Stimulated activated CD4-positive, alpha-beta T cell treated with anti-CD3 and anti-CD28 coated beads, Interleukin-15, amount 100 ng/mL, for 48 hours (primary cell): ENCODE data around the gene ZNF764.

ENCODE experiments used
- DNase-seq, 2 donors: peaks; one replicate each; pipeline ENCODE4 v3.0.0-alpha.2; 2020; ENCODE audit warnings: low read depth in 2 of 2

The ZNF764 gene

DNA sequence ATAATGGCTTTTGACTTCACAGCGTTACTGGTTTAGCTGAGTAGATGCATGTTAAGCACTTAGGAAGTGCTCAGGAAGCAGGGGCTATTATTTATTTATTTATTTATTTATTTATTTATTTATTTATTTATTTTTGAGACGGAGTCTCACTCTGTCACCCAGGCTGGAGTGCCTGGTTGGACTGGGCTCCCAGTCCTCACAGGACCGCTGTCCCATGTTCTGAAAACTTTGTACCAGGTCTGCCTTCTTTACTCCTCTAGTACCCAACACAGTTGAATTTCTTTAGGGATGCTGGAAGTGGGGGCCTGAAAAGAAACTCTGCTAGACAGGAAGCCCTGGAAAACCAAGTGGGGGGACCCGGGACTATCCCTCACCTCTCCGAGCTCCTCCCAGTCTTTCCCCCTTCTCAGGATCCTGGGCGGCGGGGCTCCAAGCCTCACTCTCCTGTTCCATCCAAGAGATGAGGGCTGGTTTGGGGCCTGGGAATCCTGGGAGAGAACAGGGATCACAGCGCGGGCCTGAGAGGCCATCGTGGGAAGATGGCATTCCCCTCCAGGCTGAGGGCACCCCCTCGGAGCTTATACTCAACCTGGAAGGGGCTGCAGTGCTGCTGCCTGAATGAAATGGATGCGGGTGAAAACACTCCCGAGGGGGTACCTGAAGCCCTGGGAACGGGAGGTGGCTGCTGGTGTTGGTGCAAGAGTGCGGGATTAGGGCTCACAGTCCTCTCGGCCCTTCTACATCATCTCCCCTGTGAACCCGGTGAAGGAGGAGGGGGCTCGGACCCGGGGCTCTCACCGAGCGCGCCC is 12.7 kb upstream of the ZNF764 start:
- no peak for DNase-seq

DNA sequence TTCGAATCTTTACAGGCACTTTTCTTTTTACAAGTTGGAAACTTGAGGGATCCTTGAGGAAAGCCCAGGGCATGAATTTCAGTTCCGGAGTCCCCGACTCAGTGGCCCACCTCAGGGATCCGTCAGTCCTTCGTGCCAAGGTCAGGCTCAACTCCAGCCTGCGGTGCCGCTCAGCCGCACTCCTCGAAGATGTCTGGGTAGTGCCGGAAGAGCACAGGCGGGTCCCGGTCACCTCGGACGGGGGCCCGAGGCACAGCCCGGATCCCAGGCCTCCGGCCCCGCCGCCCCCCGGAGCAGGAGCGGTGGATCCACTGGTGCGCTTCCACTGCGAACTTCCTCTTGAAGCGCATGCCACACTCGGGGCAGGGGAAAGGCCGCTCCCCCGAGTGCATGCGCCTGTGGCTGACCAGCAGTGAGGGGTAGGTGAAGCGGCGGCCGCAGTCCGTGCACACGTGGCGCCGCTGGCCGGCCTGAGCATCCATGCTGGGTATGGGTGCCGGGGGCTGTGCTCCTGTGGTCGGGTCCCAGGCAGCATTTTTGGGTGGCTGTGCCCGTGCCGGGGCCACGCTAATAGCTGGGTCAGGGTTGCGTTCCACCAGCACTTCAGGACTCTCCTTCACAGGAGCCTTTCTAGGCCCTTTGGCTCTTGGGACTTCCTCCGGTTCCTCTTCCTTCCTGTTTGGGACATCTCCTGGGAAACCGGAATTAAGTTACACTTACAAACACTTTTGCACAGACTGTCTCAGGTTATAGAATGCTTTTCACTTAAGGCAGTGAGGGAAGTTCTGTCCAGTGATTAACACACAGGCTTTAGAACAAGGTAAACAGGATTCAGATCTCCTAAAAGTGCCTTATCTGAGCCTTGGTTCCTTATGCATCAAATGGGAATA is 11.8 kb upstream of the ZNF764 start:
- no peak for DNase-seq

DNA sequence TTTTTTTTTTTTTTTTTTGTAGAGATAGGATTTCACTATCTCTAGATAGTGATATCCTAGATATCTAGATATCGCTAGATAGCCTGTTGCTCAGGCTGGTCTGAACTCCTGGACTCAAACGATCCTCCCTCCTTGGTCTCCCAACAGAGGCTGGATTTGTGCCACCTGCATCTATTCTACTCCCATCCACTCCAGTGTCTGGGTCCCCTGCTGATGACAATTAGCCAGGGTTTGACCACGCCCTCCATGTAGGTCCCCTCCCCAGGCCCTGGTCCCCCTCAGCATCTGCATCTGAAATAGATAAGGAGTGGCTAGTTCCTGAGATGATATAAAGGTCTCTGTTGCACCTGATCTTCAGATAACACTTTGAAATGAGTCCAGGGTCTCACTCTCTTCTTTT is 11.1 kb upstream of the ZNF764 start:
- no peak for DNase-seq

- no peak for DNase-seq
Measured at GRCh38 chr16:30567991-30568638, 9.9 kb upstream of the ZNF764 start.

- DNase-seq: peak; percentile 66 to 69
Measured at GRCh38 chr16:30567160-30567990, 9.2 kb upstream of the ZNF764 start.

DNA sequence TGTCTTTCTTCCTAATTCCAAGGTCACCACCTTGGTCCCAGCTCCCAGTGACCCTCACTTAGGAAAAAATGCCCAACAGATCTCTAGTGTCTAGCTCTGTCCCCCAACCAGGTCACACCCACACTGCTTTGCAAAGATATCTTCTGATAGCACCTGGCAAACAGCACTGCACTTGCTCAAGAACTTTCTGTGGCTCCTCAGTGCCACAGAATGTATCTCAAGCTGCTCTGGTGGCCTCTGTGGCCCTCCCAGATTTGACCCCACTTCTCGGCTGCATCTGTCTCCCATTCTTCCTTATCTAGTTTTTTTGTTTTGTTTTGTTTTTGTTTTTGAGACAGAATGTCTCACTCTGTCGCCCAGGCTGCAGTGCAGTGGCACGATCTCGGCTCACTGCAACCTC is 8.4 kb upstream of the ZNF764 start:
- no peak for DNase-seq

GRCh38 chr16:30565984-30566383 is 7.8 kb upstream of the ZNF764 start:
- DNase-seq: no peak

DNA sequence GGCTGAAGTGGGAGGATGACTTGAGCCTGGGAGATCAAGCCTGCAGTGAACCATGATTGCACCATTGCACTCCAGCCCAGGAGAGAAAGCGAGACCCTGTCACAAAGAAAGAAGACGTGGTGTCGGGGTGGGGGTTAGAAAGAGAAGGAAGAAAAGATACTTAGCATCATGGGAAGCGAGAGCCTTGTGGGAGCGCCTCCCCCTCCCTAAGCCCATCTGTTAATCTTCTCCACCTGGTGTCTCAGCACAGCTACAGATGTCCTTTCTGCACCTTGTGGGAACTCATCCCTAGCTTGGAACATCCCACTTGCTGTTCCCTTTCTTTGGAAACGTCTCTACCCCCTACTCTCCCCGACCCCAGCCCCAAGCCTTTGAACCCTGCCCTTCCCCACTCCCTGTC is 7.4 kb upstream of the ZNF764 start:
- no peak for DNase-seq

DNA sequence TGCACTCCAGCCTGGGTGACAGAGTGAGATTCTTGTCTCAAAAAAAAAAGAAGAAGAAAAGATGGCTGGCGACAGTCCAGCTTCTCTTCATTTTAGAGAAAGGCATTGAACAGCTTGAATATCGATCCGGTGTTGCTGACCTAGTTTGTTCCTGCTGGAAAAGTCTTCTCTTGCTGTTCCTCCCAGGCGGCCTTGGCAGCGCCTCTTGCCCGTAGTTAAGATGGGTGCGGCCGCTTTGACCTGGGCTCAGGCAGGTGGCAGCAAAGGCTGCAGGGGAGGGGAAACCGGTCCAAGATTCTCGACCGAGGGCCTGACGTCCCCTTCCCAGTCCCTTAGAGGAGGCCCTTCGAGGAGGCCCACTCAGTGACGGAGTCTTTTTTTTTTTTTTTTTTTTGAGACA is 3.8 kb upstream of the ZNF764 start:
- DNase-seq: no peak

DNA sequence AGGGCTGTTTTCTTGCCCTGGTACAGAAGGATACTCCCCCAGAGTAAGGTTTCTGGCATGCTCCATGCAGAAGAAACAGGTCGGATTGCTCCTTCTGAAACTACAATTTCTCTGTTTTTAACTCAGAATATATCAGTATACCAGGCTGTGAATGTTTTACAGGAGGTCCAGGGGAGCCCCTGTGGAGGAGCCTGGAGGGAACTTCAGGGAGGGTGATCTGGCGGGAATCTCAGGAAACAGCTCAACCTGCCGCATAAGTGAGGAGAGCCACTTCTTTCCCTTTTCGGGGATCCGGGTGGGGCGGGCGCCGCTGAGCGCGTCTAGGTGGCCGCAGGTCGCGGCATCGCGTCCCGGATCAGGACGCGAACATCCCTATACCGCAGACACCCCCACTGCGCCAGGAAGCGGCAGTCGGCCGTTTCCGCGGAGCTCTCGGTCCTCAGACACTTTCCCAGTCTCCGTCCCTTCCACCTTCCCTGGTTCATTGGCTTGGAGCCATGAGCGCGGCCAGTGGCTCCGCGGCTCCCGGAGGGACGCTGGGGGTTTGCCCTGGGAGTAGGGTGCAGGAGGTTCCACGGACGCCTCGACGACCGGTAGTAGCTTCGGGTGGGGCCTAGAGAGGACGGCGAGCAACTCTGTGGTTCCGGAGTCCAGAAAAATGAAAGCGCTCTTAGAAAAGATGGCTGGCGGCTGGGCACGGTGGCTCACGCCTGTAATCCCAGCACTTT is 3.1 kb upstream of the ZNF764 start:
- DNase-seq: no peak

- no peak for DNase-seq
Measured at GRCh38 chr16:30559690-30560089, 1.5 kb upstream of the ZNF764 start.

DNA sequence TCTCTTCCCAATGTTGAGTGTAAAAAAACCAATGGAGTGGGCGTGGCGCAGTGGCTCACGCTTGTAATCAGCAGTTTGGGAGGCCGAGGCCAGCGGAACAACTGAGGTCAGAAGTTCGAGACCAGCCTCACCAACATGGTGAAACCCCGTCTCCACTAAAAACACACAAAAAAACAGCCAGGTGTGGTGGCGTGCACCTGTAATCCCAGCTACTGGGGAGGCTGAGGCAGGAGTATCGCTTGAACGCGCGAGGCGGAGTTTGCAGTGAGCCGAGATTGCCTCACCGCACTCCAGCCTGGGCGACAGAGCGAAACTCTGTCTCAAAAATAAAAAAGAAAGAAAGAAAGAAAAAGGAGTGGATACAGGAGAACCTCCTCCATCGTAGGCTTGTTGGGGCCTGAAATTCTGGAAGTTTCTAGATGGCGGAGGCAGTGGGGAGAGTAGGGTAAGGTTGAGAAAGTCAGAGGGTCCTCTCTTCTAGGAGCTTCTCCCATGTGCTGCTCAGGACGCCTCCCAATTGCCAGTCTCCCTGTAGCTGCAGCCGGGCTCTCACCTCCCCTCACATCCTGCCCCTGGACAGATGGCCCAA is 709 bp upstream of the ZNF764 start:
- DNase-seq: no peak

- DNase-seq: no peak
Measured at GRCh38 chr16:30557707-30557956, 542 bp downstream of the ZNF764 start.

GRCh38 chr16:30556125-30556473 is 2.1 kb downstream of the ZNF764 start:
- no peak for DNase-seq

DNA sequence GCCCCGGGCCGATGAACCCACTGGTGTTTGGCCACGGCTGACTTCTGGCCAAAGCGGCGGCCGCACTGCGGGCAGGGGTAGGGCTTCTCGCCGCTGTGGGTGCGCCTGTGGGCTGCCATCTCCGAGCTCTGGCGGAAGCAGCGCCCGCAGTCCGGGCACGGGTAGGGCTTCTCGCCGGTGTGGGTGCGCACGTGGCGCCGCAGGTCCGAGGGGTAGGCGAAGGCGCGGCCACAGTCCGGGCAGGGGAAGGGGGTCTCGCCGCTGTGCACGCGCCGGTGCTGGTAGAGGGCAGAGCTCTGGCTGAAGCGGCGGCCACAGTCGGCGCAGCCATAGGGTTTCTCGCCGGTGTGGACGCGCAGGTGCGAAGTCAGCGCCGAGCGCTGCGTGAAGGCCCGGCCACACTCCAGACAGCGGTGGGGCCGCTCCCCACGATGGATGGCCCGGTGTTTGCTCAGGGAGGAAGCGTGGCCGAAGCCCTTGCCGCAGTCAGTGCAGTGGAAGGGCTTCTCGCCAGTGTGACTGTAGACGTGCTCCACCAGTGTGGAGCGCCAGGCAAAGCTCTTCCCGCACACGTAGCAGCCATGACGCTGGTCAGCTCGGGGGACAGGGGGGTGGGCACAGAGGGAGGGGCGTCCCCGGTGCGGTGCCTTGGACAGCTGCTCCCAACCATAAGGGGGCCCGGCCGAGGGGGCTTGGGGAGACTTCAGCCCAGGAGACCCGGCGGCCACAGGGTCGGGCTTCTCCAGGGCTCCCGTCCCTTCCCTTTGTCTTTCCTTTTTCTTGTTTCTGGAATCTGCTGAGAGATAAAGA is 2.7 kb downstream of the ZNF764 start:
- no peak for DNase-seq

DNA sequence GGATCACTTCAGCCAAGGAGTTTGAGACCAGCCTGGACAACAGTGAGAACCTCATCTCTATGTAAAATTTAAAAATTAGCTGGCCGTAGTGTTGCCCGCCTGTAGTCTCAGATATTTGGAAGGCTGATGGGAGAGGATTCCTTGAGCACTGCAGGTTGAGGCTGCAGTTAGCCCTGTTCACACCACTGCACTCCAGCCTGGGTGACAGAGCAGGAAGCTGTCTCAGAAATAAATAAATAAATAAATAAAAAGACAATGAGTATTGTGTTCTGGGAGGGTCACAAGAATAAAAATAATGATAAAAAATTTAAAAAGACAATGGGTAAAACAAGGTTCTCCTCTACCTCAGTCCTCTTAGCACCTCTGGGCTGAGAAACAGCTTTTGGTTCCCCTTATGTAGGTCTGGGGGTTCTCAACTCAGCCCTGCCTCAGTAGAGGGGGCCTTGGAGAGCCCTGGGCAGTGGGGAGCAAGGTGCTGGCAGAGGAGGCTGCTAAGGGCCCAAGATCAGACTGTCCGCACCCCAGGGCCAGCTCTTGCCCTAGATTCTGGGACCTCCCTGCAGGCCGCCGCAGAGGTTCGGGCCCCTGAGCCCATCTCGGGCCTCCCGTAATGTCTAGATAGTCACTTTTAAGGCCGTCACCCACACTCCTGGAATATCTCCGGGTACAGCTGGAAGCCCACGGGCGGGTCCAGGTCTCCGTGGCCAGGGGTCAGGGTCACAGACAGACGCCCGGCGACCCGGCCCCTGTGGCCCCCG is 3.4 kb downstream of the ZNF764 start:
- no peak for DNase-seq

DNA sequence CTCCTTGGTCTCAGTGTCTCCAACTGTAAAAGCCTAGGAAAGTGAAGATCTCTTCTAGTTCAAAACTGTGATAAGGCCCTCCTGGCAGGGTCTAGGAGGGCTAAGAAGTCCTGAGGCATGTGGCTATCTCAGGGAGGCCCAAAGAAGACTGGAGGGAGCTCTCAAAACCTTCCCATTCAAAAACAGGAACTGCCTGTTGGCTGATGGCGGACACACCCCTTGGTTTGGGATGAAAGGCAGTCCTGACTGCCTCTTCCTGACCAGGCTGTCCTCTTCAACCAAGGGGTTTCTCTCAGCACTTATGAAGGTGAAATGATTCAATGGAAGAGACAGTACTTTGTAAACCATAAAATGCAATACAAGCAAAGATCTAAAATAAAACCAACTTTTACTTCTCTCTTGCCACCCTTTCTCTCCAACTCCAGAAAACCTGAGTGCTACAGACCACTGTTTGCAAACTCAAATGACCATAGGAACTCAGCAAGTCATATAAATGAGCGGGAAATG is 4.7 kb downstream of the ZNF764 start:
- no peak for DNase-seq

DNA sequence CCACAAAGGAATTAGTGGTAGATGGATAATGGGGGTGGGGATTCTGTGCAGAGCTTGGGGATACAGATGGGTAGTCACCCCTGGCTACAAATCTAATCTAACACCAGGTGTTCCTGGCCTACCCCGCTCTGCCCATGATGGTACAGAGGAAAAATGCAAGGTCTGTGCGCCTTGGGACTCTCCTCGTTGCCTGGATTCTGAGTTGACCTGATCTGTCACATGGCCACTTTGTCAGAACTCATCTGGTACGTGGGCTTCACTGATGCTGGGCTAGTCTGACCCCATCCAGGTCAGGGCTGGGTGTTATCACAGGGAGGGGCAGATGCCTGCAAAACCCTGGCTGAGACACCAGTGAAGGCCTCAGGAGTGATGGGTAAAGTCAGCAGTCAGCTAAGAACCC is 5.2 kb downstream of the ZNF764 start:
- no peak for DNase-seq

- DNase-seq: peak in 1 of 2 donors; percentile 51
Measured at GRCh38 chr16:30551781-30552180, 6.4 kb downstream of the ZNF764 start.
